ENCODE measurements around the gene C11orf52.

The C11orf52 gene

GRCh38 chr11:111976119-111976766 lies 57.5 kb downstream of the C11orf52 start:
- DNase-seq (ENCODE audit: low spot score), result no peak

Data from kidney tubule cell (primary cell).